Dendritic cell treated with granulocyte-macrophage colony-stimulating factor and Interleukin-4, amounts not matched to agents 40 ng/mL and 50 ng/mL, for 4 days (primary cell): ENCODE results near the gene PAX8.

Experiments used
- H3K27ac Mint-ChIP-seq: one replicate; pipeline ENCODE4 v1.8.0; 2022; ENCODE audit warnings: mild to moderate bottlenecking, mixed read lengths
- H3K27me3 Mint-ChIP-seq: one replicate; pipeline ENCODE4 v1.8.0; 2022; ENCODE audit warnings: mild to moderate bottlenecking, mixed read lengths
- H3K36me3 Mint-ChIP-seq: one replicate; pipeline ENCODE4 v1.8.0; 2022; ENCODE audit warnings: low read depth, mixed read lengths
- H3K4me1 Mint-ChIP-seq: one replicate; pipeline ENCODE4 v1.8.0; 2022; ENCODE audit warnings: low read depth, mixed read lengths
- H3K4me3 Mint-ChIP-seq: one replicate; pipeline ENCODE4 v1.8.0; 2022; ENCODE audit warnings: mild to moderate bottlenecking, moderate library complexity, mixed read lengths
- H3K9me3 Mint-ChIP-seq: one replicate; pipeline ENCODE4 v1.8.0; 2022; ENCODE audit warnings: mixed read lengths
- intact Hi-C: fragments of 100-400 bp; cut with micrococcal nuclease; formaldehyde crosslinking; loops from one replicate; pipeline ENCODE4 v1.15.0; 2022

PAX8 gene

DNA sequence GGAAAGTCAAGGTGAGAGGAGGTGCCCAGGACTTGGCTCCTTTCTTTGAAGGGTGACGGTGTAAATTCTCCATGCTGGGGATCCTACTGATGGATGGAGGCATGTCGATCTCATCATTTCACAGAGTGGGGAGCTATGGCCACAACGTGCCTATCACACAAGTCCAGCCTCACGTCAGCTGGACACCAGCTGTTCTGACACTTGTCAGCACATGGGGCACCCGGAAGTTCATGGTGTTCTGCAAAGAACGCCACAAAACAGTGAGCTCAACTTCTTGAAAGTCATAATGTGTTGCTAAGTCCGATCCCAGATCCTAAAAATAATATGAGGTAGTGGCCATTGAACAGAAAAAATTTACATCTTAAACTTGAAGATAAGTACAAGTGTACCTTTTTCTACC, 12.3 kb downstream of the PAX8 start:
- Mint-ChIP-seq H3K9me3 (no peaks in the 10 kb centered on the region), H3K4me1 (peaks cover 14% of the 10 kb centered on the region), H3K27me3 (peaks cover 22% of the 10 kb centered on the region), H3K4me3 (no peak overlapping the region), H3K27ac (no peak overlapping the region), H3K36me3 (peaks cover 51% of the 10 kb centered on the region)
- intact Hi-C loops = no loop called here

- H3K27ac Mint-ChIP-seq = no peak overlapping the region
- H3K27me3 Mint-ChIP-seq = peaks cover 10% of the 10 kb centered on the region
- no peaks in the 10 kb centered on the region for H3K9me3 Mint-ChIP-seq
- peaks cover 60% of the 10 kb centered on the region for H3K36me3 Mint-ChIP-seq
- H3K4me3 Mint-ChIP-seq = no peak overlapping the region
- H3K4me1 Mint-ChIP-seq = peaks cover 30% of the 10 kb centered on the region
- intact Hi-C loops = no loop called here
Measured at GRCh38 chr2:113264713-113265403, 13.9 kb downstream of the PAX8 start.

DNA sequence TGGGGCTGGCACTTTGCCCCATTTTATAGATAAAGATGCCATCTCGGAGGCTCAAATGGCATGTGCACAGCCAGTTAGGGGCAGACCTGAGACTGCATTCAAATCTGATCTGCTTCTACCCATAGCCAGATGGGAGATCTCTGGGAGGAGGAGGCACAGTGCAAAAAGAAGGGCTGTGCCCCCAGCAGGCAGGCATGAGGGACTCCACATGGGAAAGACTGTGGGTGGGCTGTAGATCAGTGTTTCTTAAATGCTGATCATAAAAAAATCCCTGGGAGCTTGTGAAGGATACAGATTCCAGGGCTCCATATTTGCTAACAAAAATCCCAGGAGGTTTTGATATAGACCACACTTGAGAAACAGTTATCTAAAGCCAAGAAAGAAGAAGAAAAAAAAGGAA, 15.2 kb downstream of the PAX8 start:
- H3K4me3 Mint-ChIP-seq = no peak overlapping the region
- H3K27me3 Mint-ChIP-seq = peaks cover 10% of the 10 kb centered on the region
- H3K4me1 Mint-ChIP-seq = peaks cover 36% of the 10 kb centered on the region
- no peak overlapping the region for H3K27ac Mint-ChIP-seq
- intact Hi-C loops = no loop called here
- H3K36me3 Mint-ChIP-seq = peaks cover 68% of the 10 kb centered on the region
- no peaks in the 10 kb centered on the region for H3K9me3 Mint-ChIP-seq

GRCh38 chr2:113260991-113261390, 17.7 kb downstream of the PAX8 start:
- intact Hi-C loops = no loop called here
- Mint-ChIP-seq H3K36me3 (peaks cover 54% of the 10 kb centered on the region), H3K4me1 (peaks cover 51% of the 10 kb centered on the region), H3K4me3 (no peak overlapping the region), H3K9me3 (no peaks in the 10 kb centered on the region), H3K27ac (peak overlapping the region; percentile 56), H3K27me3 (peaks cover 6% of the 10 kb centered on the region)

- peaks cover 46% of the 10 kb centered on the region for H3K4me1 Mint-ChIP-seq
- no peak overlapping the region for H3K4me3 Mint-ChIP-seq
Measured at GRCh38 chr2:113258471-113259147, 20.1 kb downstream of the PAX8 start.

GRCh38 chr2:113257516-113258264, 21.0 kb downstream of the PAX8 start:
- peaks cover 44% of the 10 kb centered on the region for H3K4me1 Mint-ChIP-seq

More at GRCh38 chr2:113258471-113259147, 20.1 kb downstream of the PAX8 start:
- no peaks in the 10 kb centered on the region for H3K9me3 Mint-ChIP-seq
- H3K27ac Mint-ChIP-seq = peak overlapping the region; percentile 11
- intact Hi-C loops = no loop called here
- H3K27me3 Mint-ChIP-seq = no peaks in the 10 kb centered on the region
- H3K36me3 Mint-ChIP-seq = peaks cover 31% of the 10 kb centered on the region

DNA sequence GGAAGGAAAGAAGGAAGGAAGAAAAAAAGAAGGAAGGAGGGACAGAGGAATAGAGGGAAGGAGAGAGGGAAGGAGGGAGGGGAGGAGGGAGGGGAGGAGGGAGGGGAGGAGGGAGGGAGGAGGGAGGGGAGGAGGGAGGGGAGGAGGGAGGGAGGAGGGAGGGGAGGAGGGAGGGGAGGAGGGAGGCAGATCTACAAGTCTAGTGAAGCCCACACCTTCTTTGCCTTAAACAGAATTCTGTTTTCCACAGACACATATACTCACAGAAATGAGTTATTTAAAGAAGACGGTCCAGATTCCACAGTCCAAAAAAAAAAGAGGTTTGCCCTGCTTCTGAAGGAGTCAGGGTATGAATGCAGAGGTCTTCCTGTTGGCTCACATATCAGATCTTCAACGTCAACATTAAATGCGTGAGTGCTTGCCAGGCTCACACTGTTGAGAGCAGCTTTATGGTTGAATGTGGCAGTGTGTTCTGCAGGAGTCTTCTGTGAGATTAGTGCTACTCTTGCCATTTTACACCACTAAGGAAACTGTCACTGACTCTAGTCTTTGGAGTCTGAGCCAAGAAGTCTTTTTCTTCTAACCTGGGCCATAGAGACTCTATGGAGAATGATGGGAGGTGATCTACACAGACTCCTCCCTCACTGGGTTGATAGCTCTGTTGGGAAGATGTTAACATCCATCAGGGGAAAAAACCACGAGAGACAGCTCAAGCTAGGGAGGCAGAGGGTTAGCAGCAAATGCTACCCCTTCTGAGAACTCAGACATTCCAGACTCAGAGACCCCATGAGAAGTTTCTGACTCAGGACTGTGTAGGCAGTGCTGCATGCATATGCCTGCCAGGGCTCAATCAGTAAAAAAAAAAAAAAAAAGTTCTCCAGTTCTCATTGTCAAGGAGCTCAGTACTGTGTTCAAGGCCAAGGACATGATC, 23.3 kb downstream of the PAX8 start:
- Mint-ChIP-seq H3K36me3 (peaks cover 25% of the 10 kb centered on the region), H3K27me3 (no peaks in the 10 kb centered on the region), H3K9me3 (no peaks in the 10 kb centered on the region), H3K4me1 (peaks cover 42% of the 10 kb centered on the region), H3K4me3 (no peak overlapping the region), H3K27ac (no peak overlapping the region)
- intact Hi-C loops = no loop called here

More at GRCh38 chr2:113257516-113258264, 21.0 kb downstream of the PAX8 start:
- Mint-ChIP-seq H3K27ac (peak overlapping the region; percentile 11), H3K36me3 (peaks cover 26% of the 10 kb centered on the region), H3K4me3 (no peak overlapping the region), H3K9me3 (no peaks in the 10 kb centered on the region), H3K27me3 (no peaks in the 10 kb centered on the region)
- intact Hi-C loops = no loop called here

- Mint-ChIP-seq H3K27ac (no peak overlapping the region), H3K4me1 (peaks cover 29% of the 10 kb centered on the region)
Measured at GRCh38 chr2:113253453-113253852, 25.3 kb downstream of the PAX8 start.

DNA sequence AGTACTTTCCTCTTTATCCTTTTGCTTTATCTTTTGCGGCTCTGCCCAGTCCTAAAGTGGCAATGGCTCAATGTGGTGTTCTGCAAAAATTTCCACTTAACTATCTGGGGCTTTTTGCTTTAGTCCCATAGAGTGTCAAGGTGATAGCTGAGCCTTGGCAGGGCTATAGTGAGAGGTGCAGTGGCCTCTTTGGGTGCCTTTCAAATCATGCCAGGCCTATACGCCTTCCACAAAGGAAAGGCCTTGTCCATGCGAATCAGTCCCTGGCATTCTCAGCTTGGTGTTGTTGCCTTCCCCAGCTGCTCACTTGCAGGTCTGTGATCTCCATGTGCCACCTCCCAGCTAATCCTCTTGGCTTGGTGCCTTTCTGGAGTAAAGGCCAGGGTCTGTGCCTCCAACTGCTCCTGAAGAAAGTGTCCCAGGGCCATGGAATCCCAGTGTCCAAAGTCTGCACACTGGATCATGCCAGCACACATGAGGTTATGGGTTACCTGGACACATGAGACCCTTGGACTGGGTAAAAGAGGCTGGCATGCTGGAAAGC, 26.6 kb downstream of the PAX8 start:
- Mint-ChIP-seq H3K9me3 (no peaks in the 10 kb centered on the region), H3K27ac (no peak overlapping the region), H3K36me3 (peaks cover 6% of the 10 kb centered on the region), H3K4me3 (no peak overlapping the region), H3K27me3 (no peaks in the 10 kb centered on the region), H3K4me1 (peaks cover 21% of the 10 kb centered on the region)
- intact Hi-C loops = no loop called here

More at GRCh38 chr2:113253453-113253852, 25.3 kb downstream of the PAX8 start:
- intact Hi-C loops = no loop called here
- H3K9me3 Mint-ChIP-seq = no peaks in the 10 kb centered on the region
- no peaks in the 10 kb centered on the region for H3K27me3 Mint-ChIP-seq
- peaks cover 11% of the 10 kb centered on the region for H3K36me3 Mint-ChIP-seq
- no peak overlapping the region for H3K4me3 Mint-ChIP-seq

DNA sequence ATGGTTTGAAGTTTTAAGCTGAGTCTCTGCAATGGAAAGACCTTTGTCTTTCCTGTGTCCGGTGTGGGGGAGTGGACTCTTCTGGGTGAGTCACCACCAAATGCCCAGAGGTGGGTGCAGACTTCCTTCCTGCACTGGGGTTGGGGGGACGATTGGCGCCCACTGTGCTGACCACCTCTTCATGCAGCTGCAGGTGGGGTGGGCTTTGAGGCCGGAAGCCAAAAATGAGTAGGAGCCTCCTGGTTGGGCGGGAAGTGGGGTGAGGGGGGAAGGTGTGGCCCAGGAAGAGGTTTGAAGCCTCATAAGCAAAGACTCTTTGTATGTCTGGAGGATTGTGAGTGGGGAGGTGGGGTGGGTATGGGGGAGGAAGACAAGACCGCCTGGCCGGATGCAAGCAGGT, 27.6 kb downstream of the PAX8 start:
- intact Hi-C loops = no loop called here
- Mint-ChIP-seq H3K4me1 (peaks cover 18% of the 10 kb centered on the region), H3K4me3 (no peak overlapping the region), H3K9me3 (no peaks in the 10 kb centered on the region), H3K36me3 (peaks cover 12% of the 10 kb centered on the region), H3K27ac (no peak overlapping the region), H3K27me3 (no peaks in the 10 kb centered on the region)

- peaks cover 30% of the 10 kb centered on the region for H3K4me1 Mint-ChIP-seq
- H3K27me3 Mint-ChIP-seq = no peaks in the 10 kb centered on the region
- H3K9me3 Mint-ChIP-seq = no peaks in the 10 kb centered on the region
- no peak overlapping the region for H3K27ac Mint-ChIP-seq
- intact Hi-C loops = loop anchor here (1.0 to 2.0 kb wide), 3 partner anchors 45 to 142 kb away; no protein-coding TSS in a partner anchor
- H3K4me3 Mint-ChIP-seq = no peak overlapping the region
- peaks cover 13% of the 10 kb centered on the region for H3K36me3 Mint-ChIP-seq
Measured at GRCh38 chr2:113248997-113249770, 29.5 kb downstream of the PAX8 start.

GRCh38 chr2:113246606-113247005, 32.1 kb downstream of the PAX8 start:
- Mint-ChIP-seq H3K27me3 (no peaks in the 10 kb centered on the region), H3K36me3 (peaks cover 18% of the 10 kb centered on the region), H3K4me1 (peaks cover 55% of the 10 kb centered on the region), H3K27ac (peak overlapping the region; percentile 58), H3K9me3 (no peaks in the 10 kb centered on the region), H3K4me3 (no peak overlapping the region)
- intact Hi-C loops = no loop called here
